GM10847 (cell line): ENCODE results near the gene GRAMD2A.

ENCODE experiments used
- POLR2A ChIP-seq: IDR thresholded peaks from 2 replicates; pipeline ENCODE4 v1.6.1; 2011; ENCODE audit not compliant: insufficient read length; ENCODE audit errors: extremely low read depth

The GRAMD2A gene

GRCh38 chr15:72141171-72142084, 56.2 kb downstream of the GRAMD2A start:
- no peak for TF ChIP-seq POLR2A

- TF ChIP-seq POLR2A, result no peak
Measured at GRCh38 chr15:72140088-72140487, 57.5 kb downstream of the GRAMD2A start.

GRCh38 chr15:72139667-72140066, 57.9 kb downstream of the GRAMD2A start:
- no peak for TF ChIP-seq POLR2A

GRCh38 chr15:72136170-72137051, 61.2 kb downstream of the GRAMD2A start:
- no peak for TF ChIP-seq POLR2A

- no peak for TF ChIP-seq POLR2A
Measured at GRCh38 chr15:72135719-72136118, 61.9 kb downstream of the GRAMD2A start.

- no peak for TF ChIP-seq POLR2A
Measured at GRCh38 chr15:72133211-72133610, 64.4 kb downstream of the GRAMD2A start.

- TF ChIP-seq POLR2A, result no peak
Measured at GRCh38 chr15:72131922-72132321, 65.7 kb downstream of the GRAMD2A start.

- TF ChIP-seq POLR2A, result no peak
Measured at GRCh38 chr15:72130272-72130671, 67.3 kb downstream of the GRAMD2A start.

- TF ChIP-seq POLR2A, result no peak
Measured at GRCh38 chr15:72128359-72128758, 69.2 kb downstream of the GRAMD2A start.

- TF ChIP-seq POLR2A, result no peak
Measured at GRCh38 chr15:72127724-72128322, 69.8 kb downstream of the GRAMD2A start.

GRCh38 chr15:72124218-72124617, 73.4 kb downstream of the GRAMD2A start:
- no peak for TF ChIP-seq POLR2A

- peak; percentile 78 for TF ChIP-seq POLR2A
Measured at GRCh38 chr15:72118017-72118978, 79.3 kb downstream of the GRAMD2A start, which contains the start of the genes MYO9A and SENP8. Gene MYO9A, minus strand, starts transcription at chr15:72118150. Its CDS starts 71,587 bp downstream, at chr15:72046563. Gene SENP8, plus strand, starts transcription at chr15:72118403. Its CDS starts 21,221 bp downstream, at chr15:72139624.

- TF ChIP-seq POLR2A, result no peak
Measured at GRCh38 chr15:72117486-72118016, 80.0 kb downstream of the GRAMD2A start.
